DND-41 (cell line): Measurements from ENCODE around the gene PTGES3.
A peak's percentile ranks its signal among the peaks of the same experiment; 100 is the strongest.

ENCODE experiments used
- ATAC-seq: fragments of 200-7000 bp; cut with Tn5 transposase; 3 replicates; pipeline ENCODE4 v1.9.1; 2021; ENCODE audit warnings: low read depth; ENCODE audit not compliant: insufficient read depth
- DNase-seq: peaks from one replicate; pipeline ENCODE4 v3.0.0-alpha.2; 2020
- H2AFZ ChIP-seq: 2 replicates; pipeline ENCODE4 v1.6.0; 2012; ENCODE audit warnings: low read depth, low read length
- H3K27ac ChIP-seq: 2 replicates; pipeline ENCODE4 v1.5.1; 2012; ENCODE audit warnings: low read length, inconsistent platforms
- H3K27me3 ChIP-seq: fragments of 200-600 bp; sonication (generic); 2 replicates; pipeline ENCODE4 v1.6.0; 2012; ENCODE audit warnings: low read length, mild to moderate bottlenecking, inconsistent platforms; ENCODE audit not compliant: insufficient read depth, poor library complexity
- H3K36me3 ChIP-seq: 2 replicates; pipeline ENCODE4 v1.5.1; 2012; ENCODE audit warnings: low read length, inconsistent platforms; ENCODE audit not compliant: insufficient read depth
- H3K4me1 ChIP-seq: 2 replicates; pipeline ENCODE4 v1.5.1; 2012; ENCODE audit warnings: mild to moderate bottlenecking, low read length; ENCODE audit not compliant: insufficient read depth
- H3K4me2 ChIP-seq: 2 replicates; pipeline ENCODE4 v1.6.0; 2012; ENCODE audit warnings: mild to moderate bottlenecking, moderate library complexity, low read length, inconsistent platforms; ENCODE audit not compliant: insufficient read depth
- H3K4me3 ChIP-seq, 2 experiments: fragments of 200-600 bp in 1 of 2; shearing (Covaris generic) in 1 of 2; 2 replicates each; pipeline ENCODE4 v1.5.1; 2012 to 2016; ENCODE audit warnings: inconsistent platforms in 2 of 2, low read length in 2 of 2, mild to moderate bottlenecking in 2 of 2, low read depth in 1 of 2, moderate library complexity in 1 of 2
- H3K79me2 ChIP-seq: 2 replicates; pipeline ENCODE4 v1.6.0; 2012; ENCODE audit warnings: low read length, inconsistent platforms; ENCODE audit not compliant: insufficient read depth
- H3K9ac ChIP-seq: 2 replicates; pipeline ENCODE4 v1.6.0; 2012; ENCODE audit warnings: low read depth, mild to moderate bottlenecking, inconsistent platforms, low read length, moderate library complexity
- H3K9me3 ChIP-seq: 2 replicates; pipeline ENCODE4 v1.5.1; 2012; ENCODE audit warnings: low read length, moderate library complexity, mild to moderate bottlenecking, inconsistent platforms; ENCODE audit not compliant: insufficient read depth, severe bottlenecking
- H4K20me1 ChIP-seq: 2 replicates; pipeline ENCODE4 v1.6.0; 2012; ENCODE audit warnings: low read length; ENCODE audit not compliant: insufficient read depth
- CTCF ChIP-seq: IDR thresholded peaks from 2 replicates; pipeline ENCODE4 v1.5.1; 2012; ENCODE audit warnings: borderline replicate concordance, low read length, moderate library complexity, mild to moderate bottlenecking; ENCODE audit not compliant: poor library complexity, severe bottlenecking; ENCODE audit errors: extremely low read depth
- EZH2 ChIP-seq: IDR thresholded peaks from 3 replicates; pipeline ENCODE4 v1.6.1; 2012; ENCODE audit warnings: borderline replicate concordance, low read depth, mild to moderate bottlenecking, moderate library complexity, low read length, inconsistent platforms; ENCODE audit not compliant: severe bottlenecking

Gene PTGES3

DNA sequence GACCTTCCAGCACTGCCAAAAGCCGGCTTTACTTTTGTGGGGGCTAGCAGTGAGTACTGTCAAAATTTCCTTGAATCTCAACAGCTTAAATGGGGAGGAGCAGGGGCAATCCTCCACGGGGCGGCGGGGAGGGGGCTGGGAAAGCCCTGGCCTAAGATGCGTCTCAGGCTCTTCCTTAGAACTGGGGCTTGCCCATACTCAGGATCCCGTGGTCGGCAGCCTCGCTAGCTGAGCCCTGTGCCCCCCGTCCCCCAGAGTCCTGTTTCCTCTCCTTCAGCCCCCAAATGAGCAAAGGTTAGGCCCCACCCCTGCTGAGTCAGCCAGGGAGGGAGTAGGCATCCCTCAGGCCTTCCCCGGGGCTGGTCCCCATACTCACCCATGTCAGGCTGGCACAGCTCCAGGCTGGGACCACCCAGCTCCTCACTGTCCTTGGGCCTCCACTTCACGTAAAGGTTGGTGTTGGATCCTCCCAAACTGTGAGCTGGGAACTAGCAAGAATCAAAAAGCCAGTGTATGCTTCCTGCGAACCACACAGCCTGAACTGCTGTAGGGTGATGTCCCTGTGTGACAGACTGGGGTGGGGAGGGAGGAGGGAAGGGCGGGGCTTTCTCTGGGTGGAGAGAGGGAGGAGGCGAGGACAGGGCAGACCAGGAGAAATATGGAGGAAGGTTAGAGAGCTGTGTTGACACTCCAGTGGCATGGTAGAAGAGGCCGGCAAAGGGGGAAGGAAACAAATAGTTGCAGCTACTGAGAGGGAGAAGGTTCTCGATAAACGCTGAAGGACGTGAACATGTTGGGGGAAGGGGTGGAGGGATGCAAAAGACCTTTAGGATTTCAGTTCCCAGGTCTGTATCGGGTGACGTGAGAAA is 52.0 kb downstream of the PTGES3 start:
- peaks cover 52% of the 10 kb centered on the region for H3K4me1 ChIP-seq
- H4K20me1 ChIP-seq = peaks cover 6% of the 10 kb centered on the region; the same call in 1 of the 2 replicates
- ATAC-seq = peak; percentile 80
- H3K79me2 ChIP-seq = peaks cover 35% of the 10 kb centered on the region
- H3K9ac ChIP-seq = peak overlapping the region; percentile 61
- peaks cover 34% of the 10 kb centered on the region for H3K36me3 ChIP-seq
- H3K27me3 ChIP-seq = no peaks in the 10 kb centered on the region
- peak; percentile 92 for DNase-seq
- peak overlapping the region; percentile 61 to 83; a peak in 3 of 4 replicates for H3K4me3 ChIP-seq
- peak overlapping the region; percentile 60 for H2AFZ ChIP-seq
- H3K9me3 ChIP-seq = no peaks in the 10 kb centered on the region
- H3K4me2 ChIP-seq = peak overlapping the region; percentile 72
- H3K27ac ChIP-seq = peak overlapping the region; percentile 68
- TF ChIP-seq EZH2 = no peak
- no peak for TF ChIP-seq CTCF

- Histone ChIP-seq H3K36me3 (peaks cover 25% of the 10 kb centered on the region), H3K4me3 (peak overlapping the region; percentile 61 to 83; a peak in 3 of 4 replicates), H3K27me3 (no peaks in the 10 kb centered on the region), H3K4me2 (peak overlapping the region; percentile 72), H3K79me2 (peaks cover 42% of the 10 kb centered on the region), H3K27ac (peak overlapping the region; percentile 68), H3K9ac (peak overlapping the region; percentile 61), H3K4me1 (peaks cover 60% of the 10 kb centered on the region), H3K9me3 (no peaks in the 10 kb centered on the region), H4K20me1 (peaks cover 6% of the 10 kb centered on the region; the same call in 1 of the 2 replicates), H2AFZ (peak overlapping the region; percentile 60)
- DNase-seq = peak; percentile 73
- TF ChIP-seq EZH2 (no peak), CTCF (peak; percentile 55)
- peak; percentile 31 for ATAC-seq
Measured at GRCh38 chr12:56634837-56635791, 53.0 kb downstream of the PTGES3 start.

DNA sequence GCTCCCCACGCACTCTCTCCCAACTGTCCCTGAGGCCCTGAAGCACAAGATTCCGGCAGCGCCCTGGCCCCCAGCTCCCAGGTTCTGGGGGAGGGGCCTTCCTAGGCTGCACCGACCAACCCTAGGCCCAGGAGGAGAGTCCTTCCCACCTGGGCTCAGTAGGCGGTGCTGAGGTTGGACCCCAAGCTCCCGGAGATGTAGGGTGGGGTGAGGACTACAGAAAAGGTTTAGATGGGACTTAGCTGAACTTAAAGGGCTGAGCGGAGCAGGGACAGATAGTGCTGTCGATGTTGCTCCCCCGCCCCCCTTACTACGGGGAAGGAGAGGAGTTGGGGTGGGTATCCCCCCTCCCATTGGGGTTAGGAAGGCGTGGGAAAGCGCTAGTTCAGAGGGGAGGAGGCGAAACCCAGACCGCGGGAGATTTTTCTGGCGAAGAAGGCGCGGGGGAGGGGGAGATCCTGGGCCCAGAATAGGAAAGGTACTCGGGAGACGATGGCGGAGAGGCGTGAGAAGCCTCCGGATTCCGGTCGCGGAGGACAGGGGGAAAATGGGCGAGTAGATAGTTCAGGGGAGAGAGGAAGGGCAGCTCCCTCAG is 53.7 kb downstream of the PTGES3 start:
- Histone ChIP-seq H3K27me3 (no peaks in the 10 kb centered on the region), H3K9me3 (no peaks in the 10 kb centered on the region), H3K4me3 (peak overlapping the region; percentile 61 to 83; a peak in 3 of 4 replicates), H4K20me1 (peaks cover 3% of the 10 kb centered on the region; the same call in 1 of the 2 replicates), H3K9ac (peak overlapping the region; percentile 61), H3K4me1 (peaks cover 60% of the 10 kb centered on the region), H3K36me3 (peaks cover 22% of the 10 kb centered on the region), H3K27ac (peak overlapping the region; percentile 68), H2AFZ (peak overlapping the region; percentile 60), H3K4me2 (peak overlapping the region; percentile 72), H3K79me2 (peaks cover 50% of the 10 kb centered on the region)
- ATAC-seq (no peak), DNase-seq (peak; percentile 57)
- TF ChIP-seq EZH2 = no peak
